GM21390 (cell line): Measurements from ENCODE around the gene SYT8.

Experiments
- ATAC-seq: cut with Tn5 transposase; IDR thresholded peaks from one replicate; pipeline ENCODE4 v1.9.1; 2021; ENCODE audit not compliant: unreplicated experiment

The SYT8 gene

DNA sequence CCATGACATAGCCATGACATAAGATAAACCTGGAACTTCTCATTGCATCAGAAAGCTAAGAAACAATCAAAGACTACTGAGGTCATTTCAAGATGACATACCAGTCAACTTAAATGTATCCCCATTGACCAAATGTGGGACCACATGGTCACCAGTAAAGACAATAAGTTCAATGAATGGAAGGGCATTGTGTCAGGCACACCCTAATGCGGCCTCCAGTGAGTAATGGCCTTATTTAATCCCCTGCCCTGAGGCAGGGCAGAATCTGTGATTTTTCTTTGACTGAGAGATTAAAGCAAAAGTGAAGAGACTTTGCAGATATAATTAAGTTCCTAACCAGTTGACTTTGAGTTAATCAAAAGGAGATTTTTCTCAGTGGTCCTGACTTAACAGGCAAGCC, 17.3 kb upstream of the SYT8 start:
- ATAC-seq: no peak

DNA sequence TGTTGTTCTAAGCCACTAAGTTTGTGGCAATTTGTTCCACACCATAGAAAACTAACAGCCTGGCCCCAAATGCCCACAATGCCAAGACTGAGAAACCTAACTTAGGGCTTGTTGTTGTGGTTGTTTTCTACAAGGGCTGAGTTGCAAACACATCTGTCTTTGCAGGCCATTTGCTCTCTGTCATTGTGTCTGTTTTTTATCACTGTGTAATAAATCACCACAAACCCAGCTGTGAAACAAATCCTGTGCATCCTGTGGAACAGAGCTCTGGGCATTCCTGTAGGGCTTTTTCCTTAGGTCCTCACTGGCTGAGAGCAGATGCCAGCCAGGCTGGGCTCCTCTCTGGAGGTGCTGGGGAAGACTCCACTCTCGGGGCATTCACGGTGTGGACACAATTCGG, 15.7 kb upstream of the SYT8 start:
- no peak for ATAC-seq

DNA sequence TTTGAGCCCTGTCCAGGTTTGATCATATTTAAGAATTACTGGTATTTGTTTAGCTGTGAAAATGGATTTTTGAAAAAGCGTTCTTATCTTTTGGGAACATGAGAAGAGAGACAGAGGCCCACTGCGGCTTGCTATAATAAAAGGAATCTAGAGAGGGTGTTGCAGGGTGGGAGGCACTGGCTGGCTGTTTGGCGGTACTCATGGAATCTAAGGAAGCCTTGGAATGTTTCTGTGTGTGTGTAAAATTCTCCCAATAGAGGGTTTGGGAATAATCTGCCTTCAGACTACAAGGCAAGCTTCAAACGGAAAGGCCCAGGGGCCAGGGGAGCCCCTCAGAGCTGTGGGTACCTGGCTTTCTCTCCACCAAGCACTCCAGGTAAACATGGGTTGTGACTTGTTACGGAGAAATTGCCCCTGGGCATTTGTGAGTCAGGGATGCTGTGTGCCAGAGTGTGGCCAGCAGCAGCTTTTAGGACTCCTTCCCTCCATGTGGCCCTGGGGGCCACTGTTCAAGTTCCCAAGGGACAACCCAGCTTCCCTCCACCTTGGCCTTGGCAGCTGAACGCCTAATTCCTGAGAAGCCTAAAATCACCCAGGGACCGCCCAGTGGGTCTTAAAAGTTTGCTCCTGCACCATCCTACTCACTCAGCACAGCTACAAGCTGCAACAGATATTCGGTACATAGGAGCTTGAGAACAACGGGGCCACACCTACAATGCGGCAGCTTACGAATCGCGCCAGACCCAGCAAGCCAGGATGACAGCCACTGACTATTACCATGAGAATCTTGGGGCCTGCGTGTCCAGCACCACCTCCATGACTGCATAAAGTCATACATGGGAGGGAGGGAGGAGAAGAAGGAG, 14.1 kb upstream of the SYT8 start:
- ATAC-seq: no peak

DNA sequence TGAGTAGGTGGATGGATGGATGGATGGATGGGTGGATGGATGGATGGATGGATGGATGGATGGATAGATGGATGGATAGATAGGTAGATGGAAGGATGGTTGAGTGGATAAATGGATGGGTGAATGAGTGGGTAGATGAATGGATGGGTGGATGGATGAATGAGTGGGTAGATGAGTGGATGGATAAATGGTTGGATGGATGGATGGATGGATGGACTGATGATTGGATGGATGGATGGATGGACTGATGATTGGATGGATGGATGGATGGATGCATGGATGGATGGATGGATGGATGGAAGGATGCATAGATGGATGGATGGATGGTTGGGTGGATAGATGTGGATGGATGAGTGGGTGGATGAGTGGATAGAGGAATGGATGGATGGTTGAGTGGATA, 13.2 kb upstream of the SYT8 start:
- no peak for ATAC-seq

DNA sequence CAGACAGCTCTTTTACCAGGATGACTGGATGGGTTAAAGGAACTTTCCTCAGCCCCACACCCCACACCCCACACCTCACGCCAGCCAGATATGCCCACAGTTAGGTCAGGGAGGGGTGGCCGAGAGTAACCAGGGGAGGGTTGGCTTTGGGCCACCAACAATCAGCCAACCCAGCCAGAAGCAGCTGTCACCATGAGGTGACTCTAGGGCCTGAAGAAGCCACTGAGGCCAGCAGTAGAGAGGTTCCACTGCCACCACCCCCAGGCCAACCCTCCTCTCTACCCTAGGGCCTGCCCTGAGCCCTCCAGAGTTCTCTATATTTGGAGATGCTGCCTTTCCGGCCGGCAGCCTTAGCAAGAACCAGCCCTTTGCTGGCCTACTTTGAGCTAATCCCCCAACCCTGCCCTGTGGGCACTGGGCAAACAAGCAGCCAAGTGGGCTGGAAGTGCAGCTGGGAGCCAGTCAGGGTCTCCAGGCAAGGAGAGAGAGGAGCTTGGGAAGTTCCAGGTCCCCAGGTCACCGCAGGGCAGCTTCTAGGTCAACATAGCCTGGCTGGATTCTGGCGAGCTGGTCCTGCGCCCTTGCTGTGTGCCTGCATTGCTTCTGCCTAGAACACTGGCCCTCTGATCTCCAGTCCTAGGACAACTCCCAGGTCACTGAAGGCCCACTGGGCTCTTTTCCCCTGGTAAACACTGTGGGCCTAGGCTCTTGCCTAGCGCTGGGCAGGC, 12.0 kb upstream of the SYT8 start:
- no peak for ATAC-seq

DNA sequence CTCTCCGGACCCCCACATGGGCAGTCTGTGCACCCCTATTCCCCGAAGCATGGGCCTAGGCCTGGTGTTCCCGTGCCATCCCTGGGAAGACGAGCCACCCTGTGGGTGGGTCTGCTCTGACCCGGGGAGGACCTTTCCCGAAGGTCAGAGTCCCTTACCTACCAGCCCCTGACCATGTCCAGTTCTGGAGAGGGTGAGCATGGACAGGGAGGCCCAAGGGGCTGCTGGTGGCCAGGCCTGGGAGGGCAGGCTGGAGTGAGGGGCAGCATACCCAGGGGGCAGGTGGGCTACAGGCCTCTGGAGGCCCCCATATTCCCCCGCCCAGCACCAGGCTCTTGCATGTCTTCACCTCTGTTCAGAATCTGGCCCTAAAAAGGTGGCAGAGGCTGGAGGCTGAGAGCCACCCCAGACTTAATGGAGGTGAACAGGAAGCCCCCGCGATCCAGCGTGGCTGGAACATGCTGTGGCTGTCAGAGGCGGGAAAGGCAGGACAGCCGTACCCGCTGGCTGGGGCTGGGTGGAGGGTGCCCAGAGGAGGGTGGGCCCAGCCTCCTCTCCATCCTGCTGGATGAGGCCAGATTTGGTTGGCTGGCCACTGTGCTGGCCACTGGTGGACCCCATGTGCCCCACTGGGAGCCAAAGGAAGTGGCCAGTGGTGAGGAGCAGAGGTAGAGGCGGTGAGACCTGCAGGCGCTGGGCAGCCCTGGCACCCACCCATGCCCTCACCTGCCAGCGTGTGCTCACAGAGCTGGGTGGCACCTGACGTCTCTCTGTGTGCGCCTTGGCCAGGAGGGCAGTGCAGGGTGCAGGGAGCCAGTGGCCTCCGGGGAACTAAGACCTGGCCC, 11.2 kb upstream of the SYT8 start:
- no peak for ATAC-seq

DNA sequence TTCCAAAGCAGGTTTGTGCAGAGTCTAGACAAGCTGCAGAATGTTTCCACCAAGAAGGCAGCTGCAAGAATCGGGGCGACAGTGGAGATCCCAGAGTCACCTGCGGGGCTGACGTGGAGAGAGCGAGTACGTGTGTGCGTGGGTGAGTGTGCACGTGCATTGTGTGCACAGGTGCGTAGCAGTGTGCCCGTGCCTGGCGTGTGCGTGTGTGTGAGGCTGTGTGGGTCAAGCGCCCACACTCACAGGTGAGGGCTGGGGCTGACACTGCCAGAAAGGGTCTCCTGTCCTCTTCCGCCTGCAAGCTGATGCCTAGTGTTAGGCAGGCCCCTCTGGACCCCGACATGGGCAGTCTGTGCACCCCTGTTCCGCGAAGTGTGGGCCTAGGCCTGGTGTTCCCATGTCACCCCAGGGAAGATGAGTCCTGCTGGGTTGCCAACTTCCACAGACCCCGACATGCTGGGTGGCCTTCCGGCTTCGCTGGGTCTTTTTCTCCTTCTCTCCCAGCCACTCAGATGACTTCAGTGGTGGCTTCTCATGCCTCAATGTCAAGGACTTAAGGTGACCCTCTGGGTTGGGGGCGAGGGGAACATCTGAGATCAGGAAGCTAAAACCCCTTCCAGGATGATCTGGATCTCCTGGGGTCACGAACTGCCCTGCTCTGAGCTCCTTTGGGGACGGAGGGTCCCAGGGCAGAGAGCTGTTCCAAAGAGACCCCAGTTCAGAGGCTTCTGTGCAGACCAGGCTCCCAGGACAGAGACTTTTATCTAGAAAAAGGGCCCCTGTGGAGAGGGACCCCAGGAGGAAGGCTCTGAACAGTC, 10.4 kb upstream of the SYT8 start:
- no peak for ATAC-seq

DNA sequence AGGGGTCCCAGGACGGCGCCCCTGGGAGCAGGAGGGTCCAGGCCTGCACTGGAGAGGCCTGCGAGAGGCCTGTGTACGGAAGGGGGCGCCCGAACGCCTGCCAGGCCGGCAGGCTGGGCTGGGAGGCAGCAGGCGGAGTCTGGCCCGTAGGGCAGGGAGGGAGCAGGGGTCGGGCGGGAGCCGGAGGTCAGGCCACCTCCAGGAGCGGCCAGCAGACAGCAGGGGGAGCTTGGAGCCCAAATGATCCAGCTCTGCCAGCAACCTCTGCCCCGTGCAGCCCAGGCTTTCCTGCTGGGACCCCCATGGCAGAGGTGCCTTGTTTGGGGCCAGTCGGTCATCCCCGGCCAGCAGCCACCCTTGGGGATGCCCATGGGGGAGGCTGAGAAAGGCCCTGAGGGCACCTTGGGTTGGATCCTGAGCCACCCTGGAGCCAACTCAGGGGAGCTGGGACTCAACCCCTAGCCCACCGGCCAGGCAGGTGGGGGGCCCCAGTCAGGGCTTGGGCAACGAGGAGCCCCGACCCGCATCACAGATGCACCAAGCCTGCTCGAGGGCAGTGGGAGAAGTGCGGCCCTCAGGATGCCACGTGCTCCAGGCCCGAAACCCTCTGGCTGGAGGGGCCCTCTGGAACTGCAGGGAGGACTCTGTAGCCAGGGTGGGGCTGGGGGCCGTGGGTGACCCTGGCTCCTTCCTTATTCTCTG, 9.6 kb upstream of the SYT8 start:
- no peak for ATAC-seq

DNA sequence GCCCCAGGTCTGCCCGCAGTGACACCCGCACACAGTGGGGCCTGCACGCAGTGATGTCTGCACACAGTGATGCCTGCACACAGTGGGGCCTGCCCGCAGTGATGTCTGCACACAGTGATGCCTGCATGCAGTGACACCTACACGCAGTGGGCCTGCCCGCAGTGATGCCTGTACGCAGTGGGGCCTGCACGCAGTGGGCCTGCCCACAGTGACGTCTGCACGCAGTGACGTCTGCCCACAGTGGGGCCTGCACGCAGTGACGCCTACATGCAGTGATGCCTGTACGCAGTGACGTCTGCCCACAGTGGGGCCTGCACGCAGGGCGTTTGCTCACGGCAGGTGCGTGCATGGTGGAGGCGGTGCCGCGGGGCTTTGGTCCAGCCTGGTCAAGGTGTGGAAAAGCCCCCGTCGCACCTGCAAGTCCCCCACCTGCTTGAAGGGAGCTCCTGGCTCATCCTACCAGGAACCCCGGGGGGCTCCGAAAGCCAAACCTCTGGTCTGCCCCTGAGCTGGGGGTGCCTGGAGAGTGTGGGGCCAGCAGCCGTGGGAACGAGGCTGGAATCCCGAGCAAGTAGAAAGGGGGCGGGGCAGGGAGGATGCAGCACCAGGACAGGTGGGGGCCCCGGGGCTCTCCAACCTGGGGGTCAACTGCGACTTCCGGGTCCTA, 8.9 kb upstream of the SYT8 start:
- ATAC-seq: no peak

DNA sequence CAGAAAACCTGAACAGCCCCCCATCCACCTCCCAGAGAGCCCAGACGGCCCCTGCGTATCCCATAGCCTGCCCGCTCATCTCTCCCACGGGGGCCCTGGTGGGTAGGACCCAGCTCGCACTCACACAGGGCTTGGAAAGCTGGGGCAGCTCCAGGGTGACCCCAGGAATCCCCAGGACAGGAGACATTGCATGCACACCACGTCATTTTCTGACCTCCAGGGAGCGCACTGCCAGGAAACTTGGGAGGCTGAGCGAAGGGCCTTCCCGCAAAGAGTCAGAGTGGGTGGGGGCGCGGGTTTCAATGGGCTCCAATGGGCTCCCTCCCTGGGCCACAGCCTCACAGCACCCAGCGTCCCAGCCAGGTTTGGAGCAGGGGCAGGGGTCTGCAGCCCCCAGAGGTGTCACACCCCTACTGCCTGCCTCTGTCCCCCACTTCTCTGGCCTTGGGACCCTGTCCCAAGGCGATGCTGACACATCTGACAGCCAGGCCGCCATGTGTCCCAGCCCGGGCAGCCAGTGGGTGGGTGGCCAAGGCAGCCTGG, 8.2 kb upstream of the SYT8 start:
- ATAC-seq: no peak

DNA sequence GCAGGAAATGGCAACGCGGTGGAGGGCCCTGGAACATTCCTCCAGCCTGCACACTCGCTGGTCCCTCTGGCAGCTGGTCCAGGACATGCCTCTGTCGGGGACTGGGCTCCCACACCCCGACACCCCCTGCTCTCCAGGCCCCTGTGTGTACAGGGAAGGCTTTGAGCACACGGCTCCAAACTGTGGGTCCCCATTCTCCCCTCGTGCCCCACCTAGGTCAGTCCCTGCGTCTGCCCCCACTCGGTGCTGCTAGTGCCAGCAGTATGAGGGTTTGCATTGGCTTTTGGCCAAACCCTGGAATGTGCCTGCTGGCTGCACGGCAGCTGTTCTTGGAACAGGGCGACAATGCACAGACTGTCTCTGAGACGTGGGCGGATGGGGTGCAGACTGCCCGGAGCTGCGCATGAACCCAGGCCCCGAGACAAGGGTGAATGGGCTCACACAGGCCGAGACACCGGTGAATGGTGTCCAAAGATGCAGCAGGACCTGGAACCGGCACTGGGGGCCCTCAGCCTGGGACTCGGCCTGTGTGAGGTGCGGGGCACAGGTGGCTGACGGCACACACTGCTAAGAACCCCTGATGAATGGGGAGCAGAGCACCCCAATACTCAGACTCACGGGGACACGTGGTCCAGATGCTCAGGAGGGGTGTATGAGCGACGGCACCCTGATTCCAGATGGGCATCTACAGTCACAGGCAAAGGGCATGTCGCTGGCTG, 7.5 kb upstream of the SYT8 start:
- no peak for ATAC-seq

DNA sequence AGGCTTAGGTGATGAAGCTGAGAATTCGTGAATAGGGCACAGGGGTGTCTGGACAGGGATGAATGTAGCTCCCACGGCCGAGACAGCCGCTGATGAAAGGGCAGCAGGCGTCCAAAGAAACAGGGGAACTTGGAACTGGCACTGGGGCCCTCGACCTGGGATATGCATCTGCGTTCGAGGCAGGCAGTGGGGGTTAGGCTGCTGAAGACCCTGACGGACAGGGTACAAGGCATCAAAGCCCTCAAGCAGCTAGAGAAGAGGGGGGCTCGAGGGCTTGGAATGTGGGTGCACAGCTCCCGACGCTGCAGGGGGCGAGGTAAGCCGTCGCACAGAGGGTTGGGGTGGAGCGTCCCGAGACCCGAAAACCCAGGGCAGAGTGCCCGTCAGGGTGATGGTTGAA, 6.9 kb upstream of the SYT8 start:
- no peak for ATAC-seq

DNA sequence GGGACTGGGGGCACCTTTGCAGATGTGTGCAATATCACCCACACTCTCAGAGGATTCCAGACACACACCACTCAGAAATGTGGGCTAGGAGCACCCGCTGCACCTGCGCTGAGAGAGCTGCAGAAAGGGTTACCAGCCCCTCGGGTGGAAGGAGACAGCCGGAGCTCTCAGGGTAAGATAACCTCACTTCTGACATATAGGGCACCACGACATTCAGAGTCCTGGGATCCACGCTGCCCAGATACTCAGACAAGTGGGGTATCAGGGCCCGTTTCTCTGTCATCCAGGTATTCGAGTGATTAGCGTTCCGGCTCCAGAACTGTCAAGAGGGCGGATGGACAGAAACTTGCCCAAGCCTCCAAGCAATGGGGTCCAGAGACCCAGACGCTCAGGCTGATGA, 6.2 kb upstream of the SYT8 start:
- no peak for ATAC-seq

DNA sequence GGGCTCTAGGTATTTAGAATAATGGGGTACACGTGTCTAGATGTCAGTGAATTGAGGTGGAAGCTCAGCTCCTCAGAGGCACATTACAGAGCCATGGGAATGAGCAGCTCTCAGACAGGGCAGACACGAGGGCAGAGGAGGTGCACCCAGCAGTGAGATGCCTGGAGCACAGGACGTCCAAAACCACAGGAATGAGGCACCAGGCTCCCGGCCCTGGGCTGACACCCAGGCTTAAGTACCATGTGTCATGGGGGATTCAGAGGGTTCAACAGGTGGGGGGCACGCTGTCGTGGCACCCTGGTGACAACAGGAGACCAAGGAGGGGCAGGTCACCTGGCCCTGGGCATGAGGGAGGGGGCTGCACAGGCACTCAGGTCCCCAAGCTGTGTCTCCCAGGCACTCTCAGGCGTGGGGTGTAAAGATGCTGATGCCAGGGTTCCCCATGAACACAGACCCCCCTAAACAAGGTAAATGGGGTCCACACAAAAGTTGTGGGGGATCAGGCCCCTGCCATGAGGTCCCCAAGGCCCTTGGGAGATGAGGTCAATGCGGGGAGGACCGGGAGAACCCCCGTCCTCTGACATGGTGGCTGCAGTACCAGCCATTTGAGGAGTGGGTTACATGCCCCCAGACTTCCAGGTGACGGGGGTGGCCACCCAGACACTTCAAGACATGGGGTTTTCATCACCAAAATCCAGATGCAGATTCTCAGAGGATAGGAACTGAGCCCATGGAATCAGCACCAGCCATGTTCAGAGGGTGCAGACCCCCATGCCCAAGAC, 5.6 kb upstream of the SYT8 start:
- no peak for ATAC-seq

DNA sequence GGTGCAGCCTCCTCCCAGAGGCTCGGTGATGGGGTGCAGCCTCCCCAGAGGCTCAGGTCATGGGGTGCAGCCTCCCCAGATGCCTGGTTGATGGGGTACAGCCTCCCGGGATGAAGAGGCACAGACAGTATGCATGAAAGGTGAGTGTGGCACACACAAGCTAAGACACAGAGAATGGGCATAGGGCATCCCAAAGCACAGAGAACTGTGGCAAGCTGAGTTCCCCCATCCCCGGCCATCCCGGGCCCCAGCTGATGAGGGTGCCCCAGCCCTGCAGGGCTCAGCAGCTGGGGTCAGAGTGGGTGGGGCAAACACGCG, 4.8 kb upstream of the SYT8 start:
- no peak for ATAC-seq

DNA sequence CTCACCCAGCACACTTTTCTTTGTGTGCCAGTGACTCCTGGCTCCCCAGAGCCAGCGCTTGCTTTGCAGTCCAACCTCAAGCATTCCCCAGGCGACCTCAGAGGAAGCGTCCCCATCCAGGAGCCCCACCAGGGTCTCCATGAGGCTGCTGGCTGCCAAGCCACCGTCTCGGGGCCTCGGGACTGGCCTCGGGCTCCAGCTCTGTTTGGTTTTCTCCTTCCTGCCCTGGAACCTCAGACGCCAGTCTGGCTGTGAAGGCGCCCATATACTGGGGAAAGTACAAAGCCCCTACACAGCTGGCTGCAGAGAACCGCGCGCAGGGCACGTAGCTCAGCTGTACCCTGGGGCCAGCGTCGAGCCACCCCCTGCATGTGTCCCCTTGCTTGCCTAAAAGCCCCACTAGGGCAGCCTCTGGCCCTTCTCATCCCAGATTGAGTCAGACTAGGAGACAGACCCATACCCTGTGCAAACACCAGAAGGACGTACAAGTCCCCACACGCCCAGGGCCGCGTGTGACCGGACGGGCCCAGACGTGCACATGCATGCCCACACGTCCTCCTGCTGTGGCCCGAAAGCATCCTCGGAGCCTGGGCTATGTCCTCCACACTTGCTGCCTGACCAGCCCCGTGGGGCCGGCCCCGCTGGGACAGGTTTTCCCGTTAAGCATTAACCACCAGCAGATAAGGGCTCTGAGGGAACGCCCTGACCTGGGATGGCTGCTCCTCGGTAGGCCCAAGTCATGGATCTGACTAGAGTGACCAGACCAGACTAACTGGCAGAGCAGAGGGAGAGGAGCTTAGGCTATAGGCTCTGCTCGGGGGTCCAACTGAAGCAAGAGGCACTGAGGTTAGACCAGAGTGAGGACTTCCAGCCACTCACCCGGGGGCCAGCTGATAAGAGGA, 4.2 kb upstream of the SYT8 start:
- ATAC-seq: no peak
